ENCODE measurements around the gene HTRA3.

- TF ChIP-seq, protein P1, sequence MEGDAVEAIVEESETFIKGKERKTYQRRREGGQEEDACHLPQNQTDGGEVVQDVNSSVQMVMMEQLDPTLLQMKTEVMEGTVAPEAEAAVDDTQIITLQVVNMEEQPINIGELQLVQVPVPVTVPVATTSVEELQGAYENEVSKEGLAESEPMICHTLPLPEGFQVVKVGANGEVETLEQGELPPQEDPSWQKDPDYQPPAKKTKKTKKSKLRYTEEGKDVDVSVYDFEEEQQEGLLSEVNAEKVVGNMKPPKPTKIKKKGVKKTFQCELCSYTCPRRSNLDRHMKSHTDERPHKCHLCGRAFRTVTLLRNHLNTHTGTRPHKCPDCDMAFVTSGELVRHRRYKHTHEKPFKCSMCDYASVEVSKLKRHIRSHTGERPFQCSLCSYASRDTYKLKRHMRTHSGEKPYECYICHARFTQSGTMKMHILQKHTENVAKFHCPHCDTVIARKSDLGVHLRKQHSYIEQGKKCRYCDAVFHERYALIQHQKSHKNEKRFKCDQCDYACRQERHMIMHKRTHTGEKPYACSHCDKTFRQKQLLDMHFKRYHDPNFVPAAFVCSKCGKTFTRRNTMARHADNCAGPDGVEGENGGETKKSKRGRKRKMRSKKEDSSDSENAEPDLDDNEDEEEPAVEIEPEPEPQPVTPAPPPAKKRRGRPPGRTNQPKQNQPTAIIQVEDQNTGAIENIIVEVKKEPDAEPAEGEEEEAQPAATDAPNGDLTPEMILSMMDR (IDR thresholded peaks at IDR 0.05; ENCODE audit: low read depth, low read length): no peak
- no peak for TF ChIP-seq EZH2phosphoT487 (IDR thresholded peaks at IDR 0.05; ENCODE audit: low read depth)
Observed at GRCh38 chr4:8259743-8260430, 9.7 kb upstream of the HTRA3 start.
